Measurements from ENCODE around the gene ARL6IP4. TPM values are rescaled to one million over a fixed set of nuclear protein-coding genes. Genes with fewer than 3 reads are reported as not detected.
"Not testable (repeated sequence)": the region's sequence is repeated elsewhere in the genome, so short reads cannot be mapped to it uniquely, and the experiment has no call there.

ARL6IP4 gene
- total RNA-seq, 1 experiment from 2014 or later = 111 TPM

GRCh38 chr12:123010681-123011080, 30.2 kb downstream of the ARL6IP4 start:
- no peak for DNase-seq (ENCODE audit: low spot score)

- DNase-seq (ENCODE audit: low spot score) = no peak
These were observed 31.2 kb downstream of the ARL6IP4 start for GRCh38 chr12:123011701-123012100.

GRCh38 chr12:123013185-123014095, 33.0 kb downstream of the ARL6IP4 start:
- DNase-seq (ENCODE audit: low spot score) = no peak

- DNase-seq (ENCODE audit: low spot score) = not testable (repeated sequence)
These were observed 34.0 kb downstream of the ARL6IP4 start for GRCh38 chr12:123014473-123014872.

- no peak for DNase-seq (ENCODE audit: low spot score)
These were observed 37.3 kb downstream of the ARL6IP4 start for GRCh38 chr12:123017753-123018152.

- DNase-seq (ENCODE audit: low spot score) = no peak
These were observed 39.3 kb downstream of the ARL6IP4 start for GRCh38 chr12:123019841-123020138.

- DNase-seq (ENCODE audit: low spot score) = no peak
These were observed 41.5 kb downstream of the ARL6IP4 start for GRCh38 chr12:123021688-123022604.

GRCh38 chr12:123022846-123023245, 42.4 kb downstream of the ARL6IP4 start:
- no peak for DNase-seq (ENCODE audit: low spot score)

- no peak for DNase-seq (ENCODE audit: low spot score)
These were observed 44.4 kb downstream of the ARL6IP4 start for GRCh38 chr12:123024819-123025391.

- DNase-seq (ENCODE audit: low spot score) = no peak
These were observed 45.8 kb downstream of the ARL6IP4 start for GRCh38 chr12:123026094-123026853.

- no peak for DNase-seq (ENCODE audit: low spot score)
These were observed 47.4 kb downstream of the ARL6IP4 start for GRCh38 chr12:123027726-123028445.

GRCh38 chr12:123028475-123028874, 48.0 kb downstream of the ARL6IP4 start:
- no peak for DNase-seq (ENCODE audit: low spot score)

GRCh38 chr12:123029550-123029949, 49.1 kb downstream of the ARL6IP4 start:
- no peak for DNase-seq (ENCODE audit: low spot score)

- DNase-seq (ENCODE audit: low spot score) = no peak
These were observed 50.2 kb downstream of the ARL6IP4 start for GRCh38 chr12:123030686-123031085.

GRCh38 chr12:123031171-123031845, 50.8 kb downstream of the ARL6IP4 start:
- no peak for DNase-seq (ENCODE audit: low spot score)

Other genes with a start within 250 kb of the ARL6IP4 start
- not detected in 2 replicates for gene HCAR1, start 249.8 kb upstream of the ARL6IP4 start, total RNA-seq (2014; rRNA removed; shearing (Covaris generic))
- gene DENR, start 227.9 kb upstream of the ARL6IP4 start, total RNA-seq (2014; rRNA removed; shearing (Covaris generic)) = 50.6 and 55.4 TPM in 2 replicates
- 0.25 and 0.35 TPM in 2 replicates for gene CCDC62, start 206.1 kb upstream of the ARL6IP4 start, total RNA-seq (2014; rRNA removed; shearing (Covaris generic))
- 22.0 and 25.6 TPM in 2 replicates for gene HIP1R, start 145.2 kb upstream of the ARL6IP4 start, total RNA-seq (2014; rRNA removed; shearing (Covaris generic))
- 29.2 and 44.0 TPM in 2 replicates for gene VPS37B, start 84.6 kb upstream of the ARL6IP4 start, total RNA-seq (2014; rRNA removed; shearing (Covaris generic))
- 6.5 and 19.3 TPM in 2 replicates for gene ABCB9, start 14.2 kb upstream of the ARL6IP4 start, total RNA-seq (2014; rRNA removed; shearing (Covaris generic))
- gene OGFOD2, start 5.4 kb upstream of the ARL6IP4 start, total RNA-seq (2014; rRNA removed; shearing (Covaris generic)) = 17.5 and 18.1 TPM in 2 replicates
- gene PITPNM2, start 170.4 kb downstream of the ARL6IP4 start, total RNA-seq (2014; rRNA removed; shearing (Covaris generic)) = 2.0 and 3.3 TPM in 2 replicates